ENCODE measurements around the gene LRMDA. TPM values are rescaled to one million over a fixed set of nuclear protein-coding genes. Genes with fewer than 3 reads are reported as not detected.
A peak's percentile ranks its signal among the peaks of the same experiment; 100 is the strongest.

Gene LRMDA
- total and polyA plus RNA-seq, 2 of the 13 experiments (the other 11 are each of a cell fraction or from before 2014, with no cell fraction given) = 13.4 to 22.0 TPM

GRCh38 chr10:75959209-75959608 is 527.8 kb downstream of the LRMDA start (continued):
- no peak for TF ChIP-seq GABPA (IDR thresholded peaks at IDR 0.05; ENCODE audit: low read depth, low read length)
- TF ChIP-seq GABPA (CRISPR knock-in tag; IDR thresholded peaks at IDR 0.05; ENCODE audit: low read depth) = no peak
- TF ChIP-seq ZNF264 (CRISPR knock-in tag; IDR thresholded peaks at IDR 0.05) = no peak
- TF ChIP-seq SNAPC4 (CRISPR knock-in tag; IDR thresholded peaks at IDR 0.05) = no peak
- no peak for TF ChIP-seq ASH2L (IDR thresholded peaks at IDR 0.05; ENCODE audit: insufficient read length, low read depth, low read length)
- TF ChIP-seq ZNF780A (CRISPR knock-in tag; IDR thresholded peaks at IDR 0.05) = no peak
- TF ChIP-seq MED1 (CRISPR knock-in tag; IDR thresholded peaks at IDR 0.05) = no peak
- TF ChIP-seq ZNF737 (CRISPR knock-in tag; IDR thresholded peaks at IDR 0.05; ENCODE audit: borderline replicate concordance) = no peak
- no peak for TF ChIP-seq SP1 (IDR thresholded peaks at IDR 0.05)
- no peak for TF ChIP-seq SP1 (CRISPR knock-in tag; IDR thresholded peaks at IDR 0.05)
- peak; percentile 39; the same call in 1 of the 2 replicates for TF ChIP-seq ZBTB33 (CRISPR knock-in tag; IDR thresholded peaks at IDR 0.05)
- peak; percentile 39; the same call in 1 of the 2 replicates for TF ChIP-seq TCF7 (IDR thresholded peaks at IDR 0.05; ENCODE audit: low read depth)
- TF ChIP-seq DMAP1 (CRISPR knock-in tag; IDR thresholded peaks at IDR 0.05) = no peak

All from HepG2 (cell line).